ENCODE data around the gene TRIM2. TPM values are rescaled to one million over a fixed set of nuclear protein-coding genes. Genes with fewer than 3 reads are reported as not detected.

Gene TRIM2
- total and polyA plus RNA-seq, 8 donors, result 11.0 to 39.2 (median 21.4) TPM

GRCh38 chr4:153186046-153186728, 18.1 kb upstream of the TRIM2 start:
- no peak for ATAC-seq
- intact Hi-C loops (cut with DNase I), result no loop called here
- Histone ChIP-seq H3K9me3 (no peaks in the 10 kb centered on the region), H3K36me3 (no peaks in the 10 kb centered on the region), H3K27ac (no peak overlapping the region), H3K4me1 (peaks cover 6 to 10% (median 7%) of the 10 kb centered on the region in 3 donors), H3K4me3 (no peak overlapping the region), H3K27me3 (no peaks in the 10 kb centered on the region)
- DNase-seq, result no peak
- WGBS, 2 donors, result 84 to 86% methylated on average over 12 of the region's 12 CpGs
- no peak for TF ChIP-seq CTCF (IDR thresholded peaks at IDR 0.05)
- FAIRE-seq, result no peak

DNA sequence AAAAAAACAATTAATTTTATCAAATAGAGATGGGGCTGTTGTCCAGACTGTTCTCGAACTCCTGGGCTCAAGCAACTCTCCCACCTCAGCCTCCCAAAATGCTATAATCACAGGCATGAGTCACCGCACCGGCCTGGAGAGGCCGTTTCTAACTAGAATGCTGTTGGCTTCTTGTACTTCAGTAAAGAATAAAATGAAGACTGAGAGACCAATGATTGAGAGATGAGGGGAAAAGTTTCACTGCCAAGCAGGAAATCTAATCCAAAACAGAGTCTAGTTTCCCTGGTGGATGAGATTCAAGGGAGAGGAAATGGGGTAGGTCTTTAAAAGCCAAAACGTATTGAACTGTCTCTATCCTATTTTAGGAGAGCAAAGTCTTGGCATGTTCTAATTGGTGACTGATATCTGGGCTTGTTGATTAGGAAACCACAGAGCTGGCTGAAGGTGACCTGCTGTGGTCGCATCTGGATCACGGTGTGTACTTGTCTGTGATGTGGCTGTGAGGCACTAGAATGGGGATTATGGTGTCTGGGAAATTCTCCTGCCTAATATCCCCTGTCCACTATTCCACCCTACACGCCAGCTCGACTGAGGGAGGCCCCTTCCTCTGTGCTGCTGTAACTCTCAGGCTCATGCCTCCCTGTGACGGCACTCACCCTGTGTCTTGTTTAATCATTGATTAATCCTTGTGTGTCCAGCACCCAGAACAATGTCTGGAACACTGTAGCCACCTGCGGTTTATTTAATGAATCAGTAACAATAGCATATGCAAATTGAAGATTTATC, 15.0 kb upstream of the TRIM2 start:
- intact Hi-C loops (cut with DNase I), result no loop called here
- peak overlapping the region; percentile 19 to 72 (median 48) for H3K27ac ChIP-seq
- 24 to 27% methylated on average over 11 of the region's 11 CpGs for WGBS, 2 donors
- peak in 3 of 6 donors; percentile 7 to 36 (median 30) for DNase-seq
- peak; percentile 87 to 96 (median 94) for ATAC-seq
- H3K4me3 ChIP-seq, result no peak overlapping the region
- peaks cover 6 to 10% (median 7%) of the 10 kb centered on the region in 3 donors for H3K4me1 ChIP-seq
- no peak for FAIRE-seq
- no peak for TF ChIP-seq CTCF (IDR thresholded peaks at IDR 0.05)
- H3K9me3 ChIP-seq, result no peaks in the 10 kb centered on the region
- H3K27me3 ChIP-seq, result no peaks in the 10 kb centered on the region
- H3K36me3 ChIP-seq, result no peaks in the 10 kb centered on the region

DNA sequence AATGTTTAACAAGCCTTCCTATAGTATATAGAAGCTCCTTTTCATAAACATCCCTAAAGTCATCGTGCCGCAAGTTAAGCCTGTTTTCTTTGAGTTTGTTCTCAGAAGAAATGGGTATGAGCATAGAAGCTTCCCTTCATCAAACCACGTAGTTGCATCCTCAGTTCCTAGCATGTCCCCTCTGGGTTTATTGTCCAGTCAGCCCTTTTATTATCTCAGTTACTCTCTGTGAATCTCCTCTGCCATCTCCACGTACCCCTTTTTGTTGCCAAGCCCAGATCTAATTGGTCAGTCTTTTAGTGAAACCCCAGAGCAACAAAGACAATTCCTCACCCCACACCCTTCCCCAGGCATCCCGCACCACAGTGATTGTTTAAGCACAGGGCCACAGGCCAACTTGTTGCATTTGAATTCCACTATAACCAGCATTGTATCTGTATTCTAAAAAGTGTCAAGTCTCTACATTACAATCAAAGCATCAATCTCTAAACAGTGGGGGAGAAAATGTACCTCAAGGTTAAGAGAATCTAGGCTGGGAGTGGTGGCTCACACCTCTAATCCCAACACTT, 12.4 kb upstream of the TRIM2 start:
- Histone ChIP-seq H3K27me3 (no peaks in the 10 kb centered on the region), H3K4me3 (no peak overlapping the region), H3K36me3 (no peaks in the 10 kb centered on the region), H3K9me3 (no peaks in the 10 kb centered on the region), H3K4me1 (peaks cover 6 to 10% (median 7%) of the 10 kb centered on the region in 3 donors), H3K27ac (no peak overlapping the region)
- ATAC-seq, result no peak
- intact Hi-C loops (cut with DNase I), result no loop called here
- WGBS, 2 donors, result 86 to 92% methylated on average over 5 of the region's 5 CpGs
- DNase-seq, result no peak
- no peak for TF ChIP-seq CTCF (IDR thresholded peaks at IDR 0.05)
- FAIRE-seq, result no peak

DNA sequence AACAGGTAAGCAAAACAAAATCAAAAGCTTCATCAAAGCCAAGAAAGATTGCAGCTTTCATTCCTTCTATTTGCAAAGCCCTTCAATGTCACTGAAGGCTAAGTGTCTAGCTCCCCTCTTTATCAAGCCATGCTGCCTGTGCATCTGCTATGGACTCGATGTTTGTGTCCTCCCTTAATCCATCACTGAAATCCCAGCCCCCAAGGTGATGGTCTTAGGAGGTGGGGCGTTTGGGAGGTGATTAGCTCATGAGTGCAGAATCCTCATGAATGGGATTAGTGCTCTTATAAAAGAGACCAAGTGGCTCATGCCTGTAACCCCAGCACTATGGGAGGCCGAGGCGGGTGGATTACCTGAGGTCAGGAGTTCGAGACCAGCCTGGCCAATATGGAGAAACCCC, 6.9 kb upstream of the TRIM2 start:
- ATAC-seq (no peak), FAIRE-seq (no peak)
- TF ChIP-seq CTCF (IDR thresholded peaks at IDR 0.05), result no peak

More for the DNA sequence above, 6.9 kb upstream of the TRIM2 start:
- H3K36me3 ChIP-seq, result no peaks in the 10 kb centered on the region
- H3K4me3 ChIP-seq, result no peak overlapping the region
- DNase-seq, result no peak
- no peaks in the 10 kb centered on the region for H3K27me3 ChIP-seq
- no peak overlapping the region for H3K27ac ChIP-seq
- H3K4me1 ChIP-seq, result no peaks in the 10 kb centered on the region
- WGBS, 2 donors, result 85 to 91% methylated on average over 5 of the region's 5 CpGs
- no peaks in the 10 kb centered on the region for H3K9me3 ChIP-seq
- intact Hi-C loops (cut with DNase I), result no loop called here
